ENCODE results near the gene PRH1. TPM values are rescaled to one million over a fixed set of nuclear protein-coding genes. Genes with fewer than 3 reads are reported as not detected.

The PRH1 gene
- total RNA-seq, 3 donors from 2014 or later = 14.2 to 24.0 (median 15.4) TPM

DNA sequence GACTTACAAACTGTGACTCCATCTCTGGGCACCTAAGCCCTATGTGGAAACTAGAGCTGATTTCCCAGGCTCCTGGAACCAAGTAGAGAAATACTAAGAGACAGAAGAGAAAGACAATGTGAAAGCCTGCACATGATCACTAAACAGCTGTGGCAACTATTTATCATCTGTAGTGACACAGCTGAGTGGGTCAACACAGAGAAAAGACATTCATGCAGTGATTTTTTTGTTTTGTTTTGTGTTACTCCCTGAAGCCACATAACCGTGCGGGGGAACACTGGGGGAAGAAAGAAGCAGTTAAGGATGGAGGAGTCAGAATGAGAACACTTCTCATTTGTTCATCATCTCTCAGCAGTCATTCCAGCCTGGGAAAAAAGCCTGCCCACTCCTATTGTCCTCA, 36.3 kb downstream of the PRH1 start:
- Histone ChIP-seq H3K4me1 (ENCODE audit: low read depth) (no peaks in the 10 kb centered on the region), H3K9me3 (no peaks in the 10 kb centered on the region), H3K4me3 (no peak overlapping the region), H3K36me3 (ENCODE audit: low read depth) (no peaks in the 10 kb centered on the region)
- TF ChIP-seq, protein P1, sequence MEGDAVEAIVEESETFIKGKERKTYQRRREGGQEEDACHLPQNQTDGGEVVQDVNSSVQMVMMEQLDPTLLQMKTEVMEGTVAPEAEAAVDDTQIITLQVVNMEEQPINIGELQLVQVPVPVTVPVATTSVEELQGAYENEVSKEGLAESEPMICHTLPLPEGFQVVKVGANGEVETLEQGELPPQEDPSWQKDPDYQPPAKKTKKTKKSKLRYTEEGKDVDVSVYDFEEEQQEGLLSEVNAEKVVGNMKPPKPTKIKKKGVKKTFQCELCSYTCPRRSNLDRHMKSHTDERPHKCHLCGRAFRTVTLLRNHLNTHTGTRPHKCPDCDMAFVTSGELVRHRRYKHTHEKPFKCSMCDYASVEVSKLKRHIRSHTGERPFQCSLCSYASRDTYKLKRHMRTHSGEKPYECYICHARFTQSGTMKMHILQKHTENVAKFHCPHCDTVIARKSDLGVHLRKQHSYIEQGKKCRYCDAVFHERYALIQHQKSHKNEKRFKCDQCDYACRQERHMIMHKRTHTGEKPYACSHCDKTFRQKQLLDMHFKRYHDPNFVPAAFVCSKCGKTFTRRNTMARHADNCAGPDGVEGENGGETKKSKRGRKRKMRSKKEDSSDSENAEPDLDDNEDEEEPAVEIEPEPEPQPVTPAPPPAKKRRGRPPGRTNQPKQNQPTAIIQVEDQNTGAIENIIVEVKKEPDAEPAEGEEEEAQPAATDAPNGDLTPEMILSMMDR (IDR thresholded peaks at IDR 0.05) = no peak
- intact Hi-C loops (cut with DNase I, micrococcal nuclease) = no loop called here
- DNase-seq (no peak), ATAC-seq (no peak)

DNA sequence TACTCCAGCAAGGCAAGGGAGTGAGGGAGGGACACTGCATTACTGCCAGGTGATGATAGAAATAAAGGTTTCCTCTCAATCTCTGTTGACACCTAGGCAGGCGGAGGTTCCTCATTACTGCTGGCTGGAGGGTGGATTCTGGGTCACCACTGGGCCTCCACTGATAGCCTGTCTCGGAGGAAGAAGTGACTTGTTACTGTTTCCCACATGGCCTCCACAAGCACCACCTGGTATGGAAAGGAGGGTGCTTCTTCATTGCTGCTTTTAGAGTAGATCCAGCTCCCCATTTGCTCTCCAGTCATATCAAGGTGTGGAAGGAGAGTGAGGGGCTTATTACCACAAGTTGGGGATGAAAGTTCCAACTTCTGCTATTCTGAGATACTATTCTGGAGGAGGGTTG, 41.2 kb downstream of the PRH1 start:
- Histone ChIP-seq H3K36me3 (ENCODE audit: low read depth) (no peaks in the 10 kb centered on the region), H3K9me3 (no peaks in the 10 kb centered on the region), H3K4me3 (no peak overlapping the region), H3K4me1 (ENCODE audit: low read depth) (no peaks in the 10 kb centered on the region)
- no peak for DNase-seq
- intact Hi-C loops (cut with DNase I, micrococcal nuclease) = no loop called here
- no peak for ATAC-seq
- TF ChIP-seq, protein P1 (IDR thresholded peaks at IDR 0.05) = no peak

DNA sequence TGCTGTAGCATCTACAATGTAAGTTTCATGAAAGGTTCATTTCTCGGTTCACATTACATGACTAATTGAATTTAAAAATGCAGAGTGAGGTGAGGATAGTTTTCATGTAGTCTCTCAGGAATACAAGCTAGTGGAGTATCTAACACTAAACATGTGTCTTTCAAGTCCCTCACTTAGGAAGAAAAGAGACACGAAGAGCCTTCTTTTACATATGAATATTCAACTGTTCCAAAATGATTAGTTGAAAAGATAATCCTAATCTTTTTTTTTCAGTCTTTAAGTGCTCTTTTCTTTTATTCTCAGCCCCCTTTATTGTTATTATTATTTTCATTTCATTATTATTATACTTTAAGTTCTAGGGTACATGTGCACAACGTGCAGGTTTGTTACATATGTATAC, 45.6 kb downstream of the PRH1 start:
- no peaks in the 10 kb centered on the region for H3K36me3 ChIP-seq (ENCODE audit: low read depth)
- TF ChIP-seq, protein P1 (IDR thresholded peaks at IDR 0.05) = no peak
- H3K4me1 ChIP-seq (ENCODE audit: low read depth) = no peaks in the 10 kb centered on the region
- DNase-seq = no peak
- intact Hi-C loops (cut with DNase I, micrococcal nuclease) = no loop called here
- peaks cover 2% of the 10 kb centered on the region for H3K9me3 ChIP-seq
- no peak for ATAC-seq
- no peak overlapping the region for H3K4me3 ChIP-seq

Other genes starting within 250 kb of the PRH1 start
- gene STYK1, start 210.2 kb downstream of the PRH1 start, total RNA-seq = 10 to 100 TPM; 19.9 to 37.6 (median 28.0) TPM
- 100 to 1,000 TPM; 120 to 373 (median 193) TPM for gene YBX3, start 160.9 kb downstream of the PRH1 start, total RNA-seq
- not detected for gene TAS2R7, start 81.6 kb downstream of the PRH1 start, total RNA-seq
- not detected for gene TAS2R8, start 77.0 kb downstream of the PRH1 start, total RNA-seq
- not detected for gene TAS2R9, start 74.1 kb downstream of the PRH1 start, total RNA-seq
- gene TAS2R10, start 57.9 kb downstream of the PRH1 start, total RNA-seq = under 1 TPM in 2 of 3 donors, not detected in 1; 0.39 to 0.87 TPM
- gene PRR4, start 34.8 kb downstream of the PRH1 start, total RNA-seq = 1 to 10 TPM in 1 of 3 donors, under 1 TPM in 2; 0.60 to 3.4 (median 0.79) TPM
- 1 to 10 TPM; 1.1 to 3.2 (median 1.3) TPM for gene TAS2R13, start 25.3 kb upstream of the PRH1 start, total RNA-seq
- under 1 TPM in 1 of 3 donors, not detected in 2; 0.73 TPM for gene PRH2, start 45.0 kb upstream of the PRH1 start, total RNA-seq
- gene TAS2R14, start 55.0 kb upstream of the PRH1 start, total RNA-seq = 1 to 10 TPM; 1.7 to 5.4 (median 2.6) TPM
- gene TAS2R50, start 102.7 kb upstream of the PRH1 start, total RNA-seq = 1 to 10 TPM in 2 of 3 donors, under 1 TPM in 1; 0.92 to 3.7 (median 1.5) TPM
- 1 to 10 TPM; 1.6 to 3.9 (median 1.7) TPM for gene TAS2R20, start 114.0 kb upstream of the PRH1 start, total RNA-seq
- 1 to 10 TPM; 2.1 to 6.8 (median 2.3) TPM for gene TAS2R19, start 138.4 kb upstream of the PRH1 start, total RNA-seq
- gene TAS2R31, start 147.2 kb upstream of the PRH1 start, total RNA-seq = 1 to 10 TPM; 2.6 to 8.1 (median 3.5) TPM
- gene TAS2R46, start 178.0 kb upstream of the PRH1 start, total RNA-seq = 1 to 10 TPM in 1 of 3 donors, under 1 TPM in 2; 0.87 to 4.2 (median 0.98) TPM
- 1 to 10 TPM in 1 of 3 donors, under 1 TPM in 1, not detected in 1; 0.51 to 1.3 TPM for gene TAS2R43, start 208.1 kb upstream of the PRH1 start, total RNA-seq